Activated B cell treated with CpG ODN at 0.5 μM for 24 hours (primary cell): Measurements from ENCODE around the gene MEDAG. TPM values are rescaled to one million over a fixed set of nuclear protein-coding genes. Genes with fewer than 3 reads are reported as not detected.

Experiments
- ATAC-seq: fragments of 200-7000 bp; cut with Tn5 transposase; one replicate; pipeline ENCODE4 v1.10.0; 2021; ENCODE audit warnings: low read depth, mild to moderate bottlenecking, moderate library complexity
- CTCF ChIA-PET: fragments of 350-600 bp; sonication (Branson Sonifier 250); formaldehyde crosslinking; loops from one replicate; lab custom pipeline; 2021; ENCODE audit warnings: antibody characterized with exemption; lab: Charles Lee
- POLR2A ChIA-PET: fragments of 350-600 bp; sonication (Branson Sonifier 250); formaldehyde crosslinking; loops from one replicate; lab custom pipeline; 2021; ENCODE audit warnings: antibody characterized with exemption; lab: Charles Lee
- DNase-seq: peaks from one replicate; pipeline ENCODE4 v3.0.0; 2022
- H3K27ac Mint-ChIP-seq: one replicate; pipeline ENCODE4 v1.8.0; 2020; ENCODE audit warnings: mixed read lengths
- H3K27me3 Mint-ChIP-seq: one replicate; pipeline ENCODE4 v1.8.0; 2021; ENCODE audit warnings: mixed read lengths
- H3K36me3 Mint-ChIP-seq: one replicate; pipeline ENCODE4 v1.8.0; 2021; ENCODE audit warnings: low read depth, mixed read lengths
- H3K4me1 Mint-ChIP-seq: one replicate; pipeline ENCODE4 v1.8.0; 2021; ENCODE audit warnings: mixed read lengths
- H3K4me3 Mint-ChIP-seq: one replicate; pipeline ENCODE4 v1.8.0; 2020; ENCODE audit warnings: mild to moderate bottlenecking, mixed read lengths
- H3K9me3 Mint-ChIP-seq: one replicate; pipeline ENCODE4 v1.8.0; 2020; ENCODE audit warnings: mixed read lengths
- CTCF ChIP-seq: fragments of 200-600 bp; IDR thresholded peaks from one replicate; pipeline ENCODE4 v1.8.0; 2022; ENCODE audit warnings: antibody characterized with exemption, mild to moderate bottlenecking
- intact Hi-C: fragments of 100-400 bp; cut with micrococcal nuclease; formaldehyde crosslinking; loops from one replicate; pipeline ENCODE4 v1.15.1; 2024
- total RNA-seq: library from RNA; stranded (reverse); gene quantifications from 2 replicates; pipeline ENCODE4 v1.2.3, GENCODE V29; 2022

The MEDAG gene
- total RNA-seq, 1 donor from 2014 or later = not detected

DNA sequence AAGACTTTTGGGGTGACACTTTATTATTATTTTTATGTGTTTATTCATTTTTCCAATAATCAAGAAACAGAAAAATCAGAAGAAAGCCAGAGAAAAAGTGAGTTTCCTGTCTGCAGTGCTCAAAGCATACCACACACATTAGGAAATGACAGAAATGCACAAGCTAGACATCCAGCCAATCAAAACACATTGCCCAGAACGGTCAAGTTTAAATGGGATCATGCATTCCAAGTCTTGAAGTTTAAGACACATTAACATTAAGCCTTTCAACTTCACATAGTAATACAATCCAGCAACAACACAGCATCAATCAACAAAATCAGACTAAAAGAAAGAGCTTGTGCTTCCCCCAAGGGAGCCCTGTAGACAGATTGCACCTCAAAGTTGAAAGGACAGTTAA is 28.7 kb upstream of the MEDAG start:
- DNase-seq (no peak), ATAC-seq (no peak)
- CTCF ChIA-PET = interaction anchor here (1.6 kb wide), 1 partner anchor 11 kb away, joined by 4 read pairs; no protein-coding TSS in a partner anchor
- Mint-ChIP-seq H3K9me3 (no peaks in the 10 kb centered on the region), H3K4me1 (peaks cover 12% of the 10 kb centered on the region), H3K4me3 (no peak overlapping the region), H3K36me3 (no peaks in the 10 kb centered on the region), H3K27me3 (peaks cover 14% of the 10 kb centered on the region), H3K27ac (no peak overlapping the region)
- intact Hi-C loops = no loop called here
- POLR2A ChIA-PET = no interaction called here
- no peak for TF ChIP-seq CTCF

DNA sequence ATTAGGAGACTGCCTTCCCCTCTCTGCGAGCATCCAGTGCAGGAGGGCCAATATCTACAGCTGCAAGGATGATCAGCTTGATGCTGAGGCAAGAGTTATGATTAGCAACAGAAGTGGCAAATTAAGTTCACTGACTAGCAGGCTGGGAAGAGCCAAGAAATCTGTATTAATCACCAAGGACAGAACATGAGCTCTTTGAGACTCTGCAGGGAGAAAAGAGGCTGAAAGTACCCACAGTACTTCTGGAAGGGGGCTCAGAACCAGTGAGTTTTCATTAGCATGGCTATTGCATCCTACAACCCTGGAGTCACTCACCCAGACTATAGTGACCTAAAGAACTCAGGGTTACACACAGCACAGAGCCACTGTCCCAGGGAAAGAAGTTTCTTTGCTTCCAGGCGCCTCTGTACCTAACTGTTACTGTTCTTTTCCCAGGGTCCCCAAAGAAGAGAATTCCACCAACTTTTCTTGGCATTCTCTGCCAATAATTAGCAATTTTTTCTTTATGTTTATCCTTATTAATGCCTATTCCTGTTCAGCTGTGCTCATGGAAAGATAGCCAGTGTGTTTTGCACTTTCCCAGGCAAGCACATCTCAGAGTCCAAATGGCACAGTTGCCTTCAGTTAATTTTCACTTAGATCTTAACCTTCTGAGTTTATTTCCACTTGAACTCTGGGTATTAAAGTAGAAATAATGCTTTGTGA is 25.8 kb upstream of the MEDAG start:
- ATAC-seq (no peak), DNase-seq (no peak)
- no peak for TF ChIP-seq CTCF
- no peak overlapping the region for H3K4me3 Mint-ChIP-seq
- H3K36me3 Mint-ChIP-seq = no peaks in the 10 kb centered on the region
- peaks cover 6% of the 10 kb centered on the region for H3K9me3 Mint-ChIP-seq
- H3K27ac Mint-ChIP-seq = no peak overlapping the region
- H3K27me3 Mint-ChIP-seq = peaks cover 17% of the 10 kb centered on the region
- H3K4me1 Mint-ChIP-seq = no peaks in the 10 kb centered on the region
- intact Hi-C loops = no loop called here
- POLR2A ChIA-PET = no interaction called here
- CTCF ChIA-PET = interaction anchor here (1.3 kb wide), 1 partner anchor 15 kb away, joined by 4 read pairs; no protein-coding TSS in a partner anchor

- no peak for TF ChIP-seq CTCF
- intact Hi-C loops = no loop called here
- CTCF ChIA-PET = no interaction called here
Observed at GRCh38 chr13:30880856-30881155, 25.3 kb upstream of the MEDAG start.

GRCh38 chr13:30881191-30881651 is 24.9 kb upstream of the MEDAG start:
- H3K4me3 Mint-ChIP-seq = no peak overlapping the region
- intact Hi-C loops = no loop called here
- H3K36me3 Mint-ChIP-seq = no peaks in the 10 kb centered on the region
- ATAC-seq (no peak), DNase-seq (no peak)
- H3K9me3 Mint-ChIP-seq = peaks cover 6% of the 10 kb centered on the region
- H3K27me3 Mint-ChIP-seq = peaks cover 17% of the 10 kb centered on the region
- ChIA-PET CTCF (no interaction called here), POLR2A (no interaction called here)
- H3K4me1 Mint-ChIP-seq = no peaks in the 10 kb centered on the region
- no peak overlapping the region for H3K27ac Mint-ChIP-seq
- no peak for TF ChIP-seq CTCF

More at GRCh38 chr13:30880856-30881155, 25.3 kb upstream of the MEDAG start:
- H3K4me1 Mint-ChIP-seq = no peaks in the 10 kb centered on the region
- H3K27me3 Mint-ChIP-seq = peaks cover 17% of the 10 kb centered on the region
- no peaks in the 10 kb centered on the region for H3K36me3 Mint-ChIP-seq
- peaks cover 6% of the 10 kb centered on the region for H3K9me3 Mint-ChIP-seq
- DNase-seq (no peak), ATAC-seq (no peak)
- POLR2A ChIA-PET = no interaction called here
- H3K27ac Mint-ChIP-seq = no peak overlapping the region
- H3K4me3 Mint-ChIP-seq = no peak overlapping the region

GRCh38 chr13:30882026-30882850 is 23.8 kb upstream of the MEDAG start:
- intact Hi-C loops = no loop called here
- H3K4me1 Mint-ChIP-seq = no peaks in the 10 kb centered on the region
- no peak for DNase-seq
- H3K27ac Mint-ChIP-seq = no peak overlapping the region
- H3K36me3 Mint-ChIP-seq = no peaks in the 10 kb centered on the region
- no peak for TF ChIP-seq CTCF
- CTCF ChIA-PET = no interaction called here
- peaks cover 6% of the 10 kb centered on the region for H3K9me3 Mint-ChIP-seq
- no peak overlapping the region for H3K4me3 Mint-ChIP-seq
- no peak for ATAC-seq
- H3K27me3 Mint-ChIP-seq = peaks cover 18% of the 10 kb centered on the region
- POLR2A ChIA-PET = no interaction called here
